ENCODE results near the gene PLEKHF1.

DNA sequence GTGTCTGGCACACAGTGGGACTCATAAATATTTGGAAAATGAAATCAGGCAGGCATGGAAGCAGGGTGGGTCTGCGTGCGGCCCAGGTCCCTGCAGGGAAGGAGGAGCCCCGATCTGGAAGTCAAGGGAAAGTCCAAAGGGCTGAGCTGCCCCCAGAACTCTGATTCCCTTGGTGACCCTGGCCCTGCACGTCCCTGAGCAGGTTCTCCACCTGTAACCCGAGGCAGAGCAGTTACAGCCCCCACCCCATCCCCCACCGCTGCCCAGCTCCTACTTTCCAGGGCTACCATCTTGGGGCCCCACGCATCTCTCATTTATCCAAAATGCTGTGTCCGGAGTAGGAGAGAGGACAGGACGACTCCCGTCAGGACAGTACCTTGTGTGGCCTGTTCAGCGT lies 2.1 kb downstream of the PLEKHF1 start:
- TF ChIP-seq, protein P1, sequence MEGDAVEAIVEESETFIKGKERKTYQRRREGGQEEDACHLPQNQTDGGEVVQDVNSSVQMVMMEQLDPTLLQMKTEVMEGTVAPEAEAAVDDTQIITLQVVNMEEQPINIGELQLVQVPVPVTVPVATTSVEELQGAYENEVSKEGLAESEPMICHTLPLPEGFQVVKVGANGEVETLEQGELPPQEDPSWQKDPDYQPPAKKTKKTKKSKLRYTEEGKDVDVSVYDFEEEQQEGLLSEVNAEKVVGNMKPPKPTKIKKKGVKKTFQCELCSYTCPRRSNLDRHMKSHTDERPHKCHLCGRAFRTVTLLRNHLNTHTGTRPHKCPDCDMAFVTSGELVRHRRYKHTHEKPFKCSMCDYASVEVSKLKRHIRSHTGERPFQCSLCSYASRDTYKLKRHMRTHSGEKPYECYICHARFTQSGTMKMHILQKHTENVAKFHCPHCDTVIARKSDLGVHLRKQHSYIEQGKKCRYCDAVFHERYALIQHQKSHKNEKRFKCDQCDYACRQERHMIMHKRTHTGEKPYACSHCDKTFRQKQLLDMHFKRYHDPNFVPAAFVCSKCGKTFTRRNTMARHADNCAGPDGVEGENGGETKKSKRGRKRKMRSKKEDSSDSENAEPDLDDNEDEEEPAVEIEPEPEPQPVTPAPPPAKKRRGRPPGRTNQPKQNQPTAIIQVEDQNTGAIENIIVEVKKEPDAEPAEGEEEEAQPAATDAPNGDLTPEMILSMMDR (IDR thresholded peaks at IDR 0.05), result no peak
- no peak for TF ChIP-seq POLR2A (IDR thresholded peaks at IDR 0.05)
- no peak for TF ChIP-seq EP300 (IDR thresholded peaks at IDR 0.05; ENCODE audit: low read depth)
